Aorta (tissue), 5 donors: Measurements from ENCODE around the gene CST11. TPM values are rescaled to one million over a fixed set of nuclear protein-coding genes. Genes with fewer than 3 reads are reported as not detected.

Experiments
- ATAC-seq: fragments of 200-7000 bp; cut with Tn5 transposase; one replicate; pipeline ENCODE4 v1.9.1; 2022; ENCODE audit warnings: moderate library complexity; ENCODE audit not compliant: low FRiP score
- DNase-seq, 2 donors: peaks; one replicate each; pipeline ENCODE4 v3.0.0-alpha.2; 2020
- H3K27ac ChIP-seq, 2 donors: one replicate each; pipeline ENCODE4 v1.5.1; 2013; ENCODE audit warnings: low read length in 2 of 2, mild to moderate bottlenecking in 2 of 2, moderate library complexity in 2 of 2, control low read depth in 1 of 2, inconsistent platforms in 1 of 2, low read depth in 1 of 2
- H3K27me3 ChIP-seq, 2 donors: one replicate each; pipeline ENCODE4 v1.6.1; 2013; ENCODE audit warnings: control low read depth in 1 of 2, low read length in 1 of 2, mild to moderate bottlenecking in 1 of 2, moderate library complexity in 1 of 2; ENCODE audit not compliant: insufficient read depth in 2 of 2, control insufficient read depth in 1 of 2
- H3K36me3 ChIP-seq, 2 donors: one replicate each; pipeline ENCODE4 v1.6.1; 2013; ENCODE audit warnings: control low read depth in 1 of 2, low read length in 1 of 2, mild to moderate bottlenecking in 1 of 2; ENCODE audit not compliant: insufficient read depth in 2 of 2, control insufficient read depth in 1 of 2
- H3K4me1 ChIP-seq, 2 donors: one replicate each; pipeline ENCODE4 v1.6.1; 2013; ENCODE audit warnings: low read length in 2 of 2, control low read depth in 1 of 2, mild to moderate bottlenecking in 1 of 2, moderate library complexity in 1 of 2; ENCODE audit not compliant: insufficient read depth in 2 of 2, control insufficient read depth in 1 of 2
- H3K4me3 ChIP-seq, 2 donors: one replicate each; pipeline ENCODE4 v1.5.1; 2013; ENCODE audit warnings: low read length in 2 of 2, control low read depth in 1 of 2, mild to moderate bottlenecking in 1 of 2
- H3K9me3 ChIP-seq: one replicate; pipeline ENCODE4 v1.6.1; 2013; ENCODE audit warnings: mild to moderate bottlenecking, low read length; ENCODE audit not compliant: control insufficient read depth
- WGBS, 2 donors: extraction: QIAGEN DNeasy Blood & Tissue Kit; methylation state at CpG; one replicate each; pipeline ENCODE4 v1.1.7; 2013; 5-methylcytosine and 5-hydroxymethylcytosine counted together
- intact Hi-C, 2 donors: fragments of 100-400 bp; cut with DNase I; formaldehyde crosslinking; loops; one replicate each; pipeline versions ENCODE4 v1.14.2 to v1.15.0; 2022
- polyA plus RNA-seq, 2 donors: library from polyadenylated mRNA; stranded (reverse); fragments of 200-250 nt; gene quantifications; one replicate each; pipeline ENCODE4 v1.2.3, GENCODE V29; 2013
- total RNA-seq, 2 donors: library from RNA; stranded (reverse); fragmentation: NEBNext Ultra II Directional; extraction: Animal tissue kit (Norgen Biotek cat#: 25700); gene quantifications; one replicate each; pipeline ENCODE4 v1.2.1, GENCODE V29; 2021
- donor health status: healthy with polysubstance abuse.
- donor health status: Bipolar disorder and iron deficiency.
- donor health status: DM: no; HTN: no; CAD: no.
- donor health status: DM: no; HTN: no; CAD: no.
- donor health status: DM: yes; HTN: yes; CAD: no.

Gene CST11
- total and polyA plus RNA-seq, 4 donors: not detected

DNA sequence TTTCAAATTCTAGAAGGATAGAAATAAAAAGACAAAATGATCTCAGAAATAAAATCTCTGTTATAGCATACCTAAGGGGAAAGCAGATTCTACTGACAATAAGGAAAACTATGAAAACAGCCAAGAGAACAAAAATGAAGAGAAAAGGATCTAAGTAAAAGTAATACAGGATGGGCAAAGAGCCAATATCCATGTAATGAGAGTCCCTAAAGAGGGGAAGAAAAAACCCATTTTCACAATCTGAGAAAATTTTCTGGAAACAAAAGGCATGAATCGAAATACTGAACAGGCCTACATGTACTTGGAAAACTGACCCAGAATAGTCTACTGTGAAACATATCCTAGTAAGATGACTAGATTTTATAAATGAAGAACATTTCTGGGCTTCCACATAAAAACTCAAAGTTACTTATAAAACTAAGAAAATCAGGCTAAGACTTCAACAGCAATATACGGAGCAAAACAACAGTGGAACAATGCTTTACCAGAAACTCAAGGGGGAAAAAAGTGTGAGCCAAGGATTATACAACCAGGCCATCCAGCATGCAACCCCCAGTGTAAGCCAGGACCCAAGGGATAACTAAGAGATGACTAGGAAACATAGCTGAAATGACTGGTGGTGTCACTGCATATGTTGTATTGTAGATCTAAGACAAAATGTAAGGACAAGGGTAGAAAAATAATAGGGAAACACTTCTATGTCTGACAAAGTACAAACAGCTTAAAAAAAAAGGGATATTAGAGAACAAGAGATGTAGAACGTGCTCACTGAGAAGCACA is 41.6 kb downstream of the CST11 start:
- ATAC-seq (no peak), DNase-seq (no peak)
- no peak overlapping the region for H3K4me3 ChIP-seq
- H3K27me3 ChIP-seq: no peaks in the 10 kb centered on the region
- H3K36me3 ChIP-seq: no peaks in the 10 kb centered on the region
- no peaks in the 10 kb centered on the region for H3K9me3 ChIP-seq
- H3K27ac ChIP-seq: no peak overlapping the region
- H3K4me1 ChIP-seq: no peaks in the 10 kb centered on the region
- WGBS, 2 donors: 90 to 91% methylated on average over 3 of the region's 3 CpGs
- intact Hi-C loops: loop anchor here in 1 of 2 donors (5.0 kb wide), 1 partner anchor 34 kb away; no protein-coding TSS in a partner anchor

DNA sequence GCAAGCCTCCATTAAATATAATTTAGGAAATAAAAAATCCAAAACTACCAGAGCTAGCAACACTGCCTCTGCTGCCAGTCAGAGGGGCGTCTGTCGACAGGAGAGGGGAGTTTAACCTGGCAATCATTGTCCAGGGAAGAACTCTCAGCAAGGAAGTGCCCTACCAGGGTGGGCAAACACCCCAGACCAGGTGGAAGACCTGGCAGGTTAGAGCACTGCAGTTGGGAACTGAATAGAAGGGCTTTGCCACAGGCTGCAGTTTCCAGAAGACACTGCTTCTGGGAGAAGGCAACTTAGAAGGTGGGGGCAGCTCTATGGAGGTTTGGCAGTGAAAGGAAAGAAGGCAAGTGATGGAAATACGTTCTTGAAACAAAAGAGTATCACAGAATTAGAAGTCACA is 42.9 kb downstream of the CST11 start:
- H3K27me3 ChIP-seq: no peaks in the 10 kb centered on the region
- ATAC-seq (no peak), DNase-seq (no peak)
- H3K36me3 ChIP-seq: no peaks in the 10 kb centered on the region
- H3K9me3 ChIP-seq: no peaks in the 10 kb centered on the region
- WGBS, 2 donors: 83 to 86% methylated on average over 3 of the region's 3 CpGs
- no peaks in the 10 kb centered on the region for H3K4me1 ChIP-seq
- intact Hi-C loops: loop anchor here in 1 of 2 donors (5.0 kb wide), 1 partner anchor 32 kb away; no protein-coding TSS in a partner anchor
- H3K4me3 ChIP-seq: no peak overlapping the region
- no peak overlapping the region for H3K27ac ChIP-seq

DNA sequence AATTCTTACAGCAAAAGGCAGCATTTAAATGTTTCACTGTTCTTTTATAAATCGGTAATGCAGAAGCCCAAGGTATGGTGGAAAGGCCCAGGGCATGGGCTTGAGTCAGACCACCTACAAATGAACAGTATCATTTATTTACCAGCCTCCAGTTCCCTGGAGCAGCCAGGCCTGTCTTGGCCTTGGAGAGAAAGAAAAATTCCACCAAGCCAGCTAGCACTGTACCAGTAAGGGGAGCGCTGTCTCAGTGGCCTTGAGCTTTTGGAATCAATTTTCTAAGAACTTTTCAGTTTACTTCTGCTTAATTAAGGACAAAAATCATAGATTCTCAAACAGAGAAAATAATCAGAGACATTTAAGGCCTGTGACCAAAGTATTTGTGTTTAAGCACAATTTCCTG is 43.7 kb downstream of the CST11 start:
- H3K27me3 ChIP-seq: no peaks in the 10 kb centered on the region
- H3K36me3 ChIP-seq: no peaks in the 10 kb centered on the region
- H3K9me3 ChIP-seq: no peaks in the 10 kb centered on the region
- ATAC-seq (no peak), DNase-seq (no peak)
- no peak overlapping the region for H3K4me3 ChIP-seq
- no peak overlapping the region for H3K27ac ChIP-seq
- intact Hi-C loops: no loop called here
- 93 to 96% methylated on average over 2 of the region's 2 CpGs for WGBS, 2 donors
- peaks cover 0 to 2% of the 10 kb centered on the region in 2 donors for H3K4me1 ChIP-seq

DNA sequence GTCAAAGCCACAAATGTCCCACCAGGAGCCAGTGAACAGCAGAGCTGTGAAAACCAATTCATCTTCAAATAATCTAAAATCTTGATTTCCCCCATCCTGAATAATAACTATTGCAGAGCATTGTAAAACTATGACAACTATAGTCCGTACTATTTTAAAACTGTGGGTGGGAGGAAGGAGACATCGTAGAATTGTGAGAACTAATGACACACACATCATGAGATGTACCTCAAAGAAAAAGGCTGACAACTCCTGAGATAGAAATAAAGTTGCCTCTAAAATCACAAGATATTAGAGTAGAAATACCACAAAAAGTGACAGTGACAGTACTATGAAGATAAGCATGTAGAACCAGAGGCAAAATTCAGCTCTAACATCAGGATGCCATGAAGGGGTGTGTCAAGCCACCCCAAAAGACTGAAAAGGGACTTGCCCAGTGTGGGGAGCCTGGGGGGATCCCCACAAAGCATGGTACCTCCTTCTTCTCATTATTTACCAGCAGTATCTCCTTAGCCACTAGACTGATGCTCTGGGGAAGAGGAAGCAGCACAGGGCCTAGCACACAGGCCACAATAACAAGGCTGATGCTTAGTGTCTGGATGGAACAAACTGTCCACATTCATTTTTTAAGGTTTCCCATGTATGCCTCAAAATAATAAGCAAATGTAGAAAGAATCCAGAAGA is 44.8 kb downstream of the CST11 start:
- no peaks in the 10 kb centered on the region for H3K9me3 ChIP-seq
- H3K4me1 ChIP-seq: peaks cover 0 to 2% of the 10 kb centered on the region in 2 donors
- no peak for DNase-seq
- no peak overlapping the region for H3K27ac ChIP-seq
- intact Hi-C loops: no loop called here
- H3K4me3 ChIP-seq: no peak overlapping the region
- no peaks in the 10 kb centered on the region for H3K36me3 ChIP-seq
- 86 to 90% methylated on average over 2 of the region's 2 CpGs for WGBS, 2 donors
- ATAC-seq: no peak
- no peaks in the 10 kb centered on the region for H3K27me3 ChIP-seq

DNA sequence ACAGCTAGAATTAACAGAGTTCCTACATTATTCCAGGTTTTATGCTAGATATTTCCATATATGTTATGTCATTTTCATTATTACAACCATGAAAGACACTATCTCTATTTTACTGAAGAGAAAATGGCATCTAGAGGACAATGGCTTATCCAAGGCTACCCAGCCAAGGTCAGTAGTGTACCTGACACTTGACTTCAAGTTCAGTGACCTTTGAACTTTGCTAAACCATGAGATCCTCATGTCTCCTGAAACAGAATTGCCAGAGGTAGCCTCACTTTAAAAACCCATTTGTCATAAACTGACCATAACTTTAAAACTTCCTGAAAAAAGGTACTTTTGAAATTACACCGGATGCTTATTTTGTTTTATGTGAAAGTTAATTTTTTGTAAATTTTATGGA is 45.8 kb downstream of the CST11 start:
- WGBS, 2 donors: 98 to 100% methylated on average over 1 of the region's 1 CpG
- H3K27ac ChIP-seq: no peak overlapping the region
- H3K4me1 ChIP-seq: peaks cover 0 to 2% of the 10 kb centered on the region in 2 donors
- no peak for ATAC-seq
- no peaks in the 10 kb centered on the region for H3K27me3 ChIP-seq
- no peaks in the 10 kb centered on the region for H3K9me3 ChIP-seq
- no peak overlapping the region for H3K4me3 ChIP-seq
- H3K36me3 ChIP-seq: no peaks in the 10 kb centered on the region
- no peak for DNase-seq
- intact Hi-C loops: no loop called here

DNA sequence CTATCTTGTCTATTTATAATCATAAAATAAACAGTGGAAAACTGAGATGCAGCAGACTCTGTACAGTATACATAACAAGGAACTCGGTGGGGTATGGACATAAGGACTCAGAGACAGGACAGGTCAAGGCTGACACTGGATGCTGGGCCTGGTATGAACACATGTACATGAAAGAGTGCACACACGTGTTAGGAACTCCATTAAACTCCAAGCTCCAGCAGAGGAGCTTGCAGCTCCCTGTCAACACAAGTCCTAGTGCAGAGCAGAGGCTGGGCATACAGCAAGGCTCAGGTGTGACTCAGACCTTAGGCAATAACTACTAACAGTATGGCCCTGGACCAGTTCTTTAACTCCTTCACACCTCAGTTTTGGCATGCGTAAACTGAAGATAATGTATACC is 48.5 kb downstream of the CST11 start:
- DNase-seq (no peak), ATAC-seq (no peak)
- H3K27ac ChIP-seq: no peak overlapping the region
- intact Hi-C loops: no loop called here
- no peaks in the 10 kb centered on the region for H3K9me3 ChIP-seq
- 53 to 61% methylated on average over 3 of the region's 3 CpGs for WGBS, 2 donors
- H3K27me3 ChIP-seq: no peaks in the 10 kb centered on the region
- peaks cover 0 to 2% of the 10 kb centered on the region in 2 donors for H3K36me3 ChIP-seq
- no peak overlapping the region for H3K4me3 ChIP-seq
- peaks cover 0 to 2% of the 10 kb centered on the region in 2 donors for H3K4me1 ChIP-seq

DNA sequence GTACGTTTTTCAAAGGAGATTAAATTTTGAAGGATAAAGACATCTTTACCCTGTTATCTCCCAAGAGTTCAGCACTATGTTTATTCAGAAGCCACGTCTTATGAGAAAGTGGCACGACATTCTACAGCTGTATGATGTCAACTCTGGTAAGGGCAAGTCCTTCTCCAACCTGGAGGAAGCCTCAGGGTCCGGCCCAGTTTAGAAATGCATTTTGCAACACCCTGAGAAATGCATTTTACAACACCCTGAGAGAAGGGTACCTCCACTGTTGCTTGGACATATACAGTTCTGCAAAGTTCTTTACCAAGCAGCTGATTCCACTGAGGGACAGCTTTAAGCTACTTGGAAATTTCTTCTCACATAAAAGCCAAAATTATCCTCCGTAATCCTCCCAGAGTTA is 48.9 kb downstream of the CST11 start:
- H3K36me3 ChIP-seq: peaks cover 0 to 2% of the 10 kb centered on the region in 2 donors
- DNase-seq (no peak), ATAC-seq (no peak)
- no peak overlapping the region for H3K27ac ChIP-seq
- intact Hi-C loops: no loop called here
- no peak overlapping the region for H3K4me3 ChIP-seq
- no peaks in the 10 kb centered on the region for H3K27me3 ChIP-seq
- 81% methylated on average over 5 of the region's 5 CpGs for WGBS, 2 donors
- peaks cover 0 to 2% of the 10 kb centered on the region in 2 donors for H3K4me1 ChIP-seq
- H3K9me3 ChIP-seq: no peaks in the 10 kb centered on the region

DNA sequence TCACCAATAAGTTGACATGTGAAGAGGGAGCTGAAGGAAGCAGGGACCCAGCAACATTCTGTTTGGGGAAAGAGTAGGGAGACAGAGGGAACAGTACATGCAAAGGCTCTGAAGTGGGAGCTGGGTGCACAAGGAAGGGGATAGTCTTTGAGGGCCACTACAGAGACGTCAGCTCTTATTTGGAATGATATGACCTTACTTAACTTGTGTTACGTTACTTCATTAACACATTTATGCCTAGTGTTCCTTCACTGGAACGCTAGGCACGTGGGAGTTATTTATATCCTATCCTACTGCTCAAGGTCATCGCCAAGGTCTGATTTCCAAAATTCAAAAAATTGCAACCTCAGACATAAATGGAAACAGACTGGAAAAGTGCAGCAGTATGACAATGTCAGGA is 51.6 kb downstream of the CST11 start:
- Histone ChIP-seq H3K27me3 (no peaks in the 10 kb centered on the region), H3K4me1 (peaks cover 0 to 2% of the 10 kb centered on the region in 2 donors), H3K4me3 (no peak overlapping the region), H3K36me3 (peaks cover 0 to 2% of the 10 kb centered on the region in 2 donors), H3K27ac (no peak overlapping the region), H3K9me3 (no peaks in the 10 kb centered on the region)
- intact Hi-C loops: no loop called here
- ATAC-seq: no peak
- DNase-seq: no peak
- WGBS, 2 donors: 83 to 87% methylated on average over 5 of the region's 5 CpGs
